GM12891 (cell line): ENCODE results near the gene SPR.

Source experiments
- POLR2A ChIP-seq: IDR thresholded peaks from 2 replicates; pipeline ENCODE4 v1.6.1; 2011; ENCODE audit warnings: low read depth, low read length, control low read depth
- POLR2AphosphoS5 ChIP-seq: IDR thresholded peaks from 2 replicates; pipeline ENCODE4 v1.6.1; 2011; ENCODE audit warnings: low read depth, low read length, control low read depth
- TAF1 ChIP-seq: IDR thresholded peaks from 2 replicates; pipeline ENCODE4 v1.6.1; 2011; ENCODE audit warnings: low read depth, low read length, control low read depth

- TF ChIP-seq POLR2A (no peak), POLR2AphosphoS5 (no peak), TAF1 (no peak)
Measured at GRCh38 chr2:72863046-72863445, 24.2 kb upstream of the SPR start.
